Stimulated activated CD4-positive, alpha-beta T cell treated with anti-CD3 and anti-CD28 coated beads, Interleukin-2, amount 100 ng/mL, for 4 hours (primary cell): ENCODE data around the gene TPSG1.
"Not testable (repeated sequence)": the region's sequence is repeated elsewhere in the genome, so short reads cannot be mapped to it uniquely, and the experiment has no call there.

Experiments used
- DNase-seq: peaks from one replicate; pipeline ENCODE4 v3.0.0-alpha.2; 2020; ENCODE audit warnings: low read depth

Gene TPSG1

DNA sequence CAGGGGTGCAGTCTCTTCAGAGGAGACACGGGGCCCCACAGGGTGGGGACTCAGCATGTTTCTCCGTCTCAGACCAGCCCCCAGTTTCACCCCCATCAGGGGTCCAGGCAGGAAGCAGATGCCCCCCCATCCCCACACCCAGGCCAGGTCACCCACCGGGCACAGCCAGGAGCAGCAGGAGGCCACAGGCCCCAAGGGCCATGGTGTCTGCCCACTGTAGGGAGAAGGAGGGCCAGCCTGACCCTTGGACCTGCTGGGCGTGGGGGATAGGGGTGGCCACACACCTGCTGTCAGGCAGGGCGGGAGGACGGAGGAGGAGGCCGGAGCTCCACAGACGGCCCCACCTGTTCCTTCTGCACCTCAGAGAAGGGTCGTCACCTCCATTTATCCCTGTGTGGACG lies at the start of gene TPSG1:
TSS of gene TPSG1 (minus strand) at position 218 of the 401 bp plus-strand sequence. CDS start at position 202, 16 bp downstream.
- DNase-seq, result no peak

DNA sequence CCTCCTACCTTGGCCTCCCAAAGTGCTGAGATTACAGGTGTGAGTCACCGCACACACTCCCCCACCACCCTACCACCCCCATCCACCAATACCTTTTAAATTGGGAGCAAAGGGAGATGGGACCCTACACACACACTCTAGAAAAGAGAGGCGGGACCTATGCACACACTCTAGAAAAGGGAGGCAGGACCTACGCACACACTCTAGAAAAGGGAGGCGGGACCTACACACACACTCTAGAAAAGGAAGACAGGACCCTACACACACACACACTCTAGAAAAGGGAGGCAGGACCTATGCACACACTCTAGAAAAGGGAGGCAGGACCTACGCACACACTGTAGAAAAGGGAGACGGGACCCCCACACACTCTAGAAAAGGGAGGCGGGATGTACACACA lies 49.7 kb upstream of the TPSG1 start:
- DNase-seq, result no peak

DNA sequence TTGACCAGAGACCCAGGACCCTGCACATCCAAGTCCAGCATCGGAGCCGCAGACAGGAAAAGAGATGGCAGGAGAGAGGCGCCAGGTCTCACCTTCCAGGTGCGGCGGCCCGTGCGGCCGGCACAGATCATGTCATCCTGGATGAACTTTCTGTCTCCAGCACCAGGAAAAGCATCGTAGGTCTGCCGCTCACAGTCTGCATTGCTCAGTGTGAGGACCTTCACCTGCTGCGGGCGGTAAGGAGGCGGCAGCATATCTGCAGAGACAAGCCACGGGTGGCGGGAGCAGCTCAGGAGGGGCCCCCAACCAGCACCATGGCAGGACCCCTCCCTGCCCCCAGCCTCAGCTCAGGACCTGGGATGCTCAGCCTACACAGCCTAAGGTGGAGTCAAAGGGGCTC lies 48.7 kb upstream of the TPSG1 start:
- no peak for DNase-seq

DNA sequence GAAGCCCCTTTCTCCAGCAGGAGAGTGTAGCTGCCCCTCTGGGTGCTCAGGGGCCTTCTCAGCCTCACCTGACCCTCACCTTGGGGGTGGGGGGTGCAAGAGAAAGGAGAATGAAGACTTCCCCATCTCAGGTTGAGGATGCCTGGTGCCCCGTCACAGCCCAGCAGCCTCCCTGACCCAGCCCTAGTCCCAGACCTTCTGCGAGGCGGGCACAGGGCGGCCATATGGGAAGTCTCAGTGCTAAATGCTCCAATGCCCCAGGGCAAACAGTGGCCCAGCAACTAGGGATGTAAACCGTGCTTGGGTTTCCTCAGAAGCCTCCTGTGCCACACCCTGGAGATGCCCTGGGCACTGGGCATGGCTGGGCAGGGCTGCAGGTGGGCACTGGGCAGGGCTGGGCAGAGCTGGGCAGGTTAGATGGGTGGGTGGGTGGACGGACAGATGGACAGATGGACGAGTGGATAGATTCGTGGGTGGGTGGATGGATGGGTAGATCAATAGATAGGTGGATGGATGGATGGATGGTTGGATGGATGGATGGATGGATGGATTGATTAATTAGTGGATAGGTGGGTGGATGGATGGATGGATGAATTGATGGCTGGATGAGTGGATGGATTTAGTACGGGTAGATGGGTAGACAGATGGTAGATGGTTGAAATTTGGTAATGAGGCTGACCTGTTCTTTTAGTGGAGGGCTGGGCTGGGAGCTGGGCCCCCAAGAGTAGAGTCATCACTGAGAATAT lies 47.6 kb upstream of the TPSG1 start:
- no peak for DNase-seq

- DNase-seq, result not testable (repeated sequence)
These were observed 46.8 kb upstream of the TPSG1 start for GRCh38 chr16:1271724-1272413.

- no peak for DNase-seq
These were observed 46.3 kb upstream of the TPSG1 start for GRCh38 chr16:1271380-1271723.

DNA sequence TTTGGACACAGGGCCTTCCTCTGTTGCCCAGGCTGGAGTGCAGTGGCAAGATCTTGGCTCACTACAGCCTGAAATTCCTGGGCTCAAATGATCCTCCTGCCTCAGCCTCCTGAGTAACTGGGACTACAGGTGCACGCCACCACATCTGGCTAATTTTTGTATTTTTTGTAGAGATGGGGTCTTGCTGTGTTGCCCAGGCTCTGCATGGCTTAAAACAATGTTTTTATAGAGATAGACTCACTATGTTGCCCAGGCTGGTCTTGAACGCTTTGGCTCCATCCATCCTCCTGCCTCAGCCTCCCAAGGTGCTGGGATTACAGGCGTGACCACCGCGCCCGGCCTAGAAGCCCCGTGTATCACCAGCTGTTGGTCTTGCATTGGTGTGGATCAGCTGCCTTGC lies 44.4 kb upstream of the TPSG1 start:
- DNase-seq, result not testable (repeated sequence)

- no peak for DNase-seq
These were observed 40.8 kb upstream of the TPSG1 start for GRCh38 chr16:1265826-1266225.

DNA sequence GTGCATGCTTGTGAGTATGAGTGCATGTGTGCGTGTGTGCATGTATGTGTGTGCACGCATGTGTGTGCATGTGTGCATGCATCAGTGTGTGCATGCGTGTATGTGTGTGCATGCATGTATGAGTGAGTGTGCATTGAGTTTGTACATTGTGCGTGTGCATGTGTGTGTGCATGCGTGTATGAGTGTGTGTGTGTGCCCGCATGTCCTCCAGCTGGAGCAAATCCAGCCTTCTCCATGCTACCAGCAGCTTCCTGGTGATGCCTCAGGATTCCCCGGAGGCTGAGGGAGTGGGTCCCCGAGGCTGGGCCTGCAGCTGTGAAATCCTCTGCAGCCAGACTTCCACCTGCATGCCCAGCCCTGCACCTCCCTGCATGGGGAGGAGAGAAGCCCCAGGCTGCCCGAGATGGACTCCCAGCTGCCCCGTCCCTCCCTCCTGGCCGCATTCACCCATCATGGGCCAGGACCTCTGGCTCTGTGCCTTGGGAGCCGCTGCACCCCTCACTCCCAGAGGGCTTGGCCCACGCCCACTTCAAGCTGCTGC lies 40.1 kb upstream of the TPSG1 start:
- DNase-seq, result no peak

- no peak for DNase-seq
These were observed 39.4 kb upstream of the TPSG1 start for GRCh38 chr16:1264345-1265089.

DNA sequence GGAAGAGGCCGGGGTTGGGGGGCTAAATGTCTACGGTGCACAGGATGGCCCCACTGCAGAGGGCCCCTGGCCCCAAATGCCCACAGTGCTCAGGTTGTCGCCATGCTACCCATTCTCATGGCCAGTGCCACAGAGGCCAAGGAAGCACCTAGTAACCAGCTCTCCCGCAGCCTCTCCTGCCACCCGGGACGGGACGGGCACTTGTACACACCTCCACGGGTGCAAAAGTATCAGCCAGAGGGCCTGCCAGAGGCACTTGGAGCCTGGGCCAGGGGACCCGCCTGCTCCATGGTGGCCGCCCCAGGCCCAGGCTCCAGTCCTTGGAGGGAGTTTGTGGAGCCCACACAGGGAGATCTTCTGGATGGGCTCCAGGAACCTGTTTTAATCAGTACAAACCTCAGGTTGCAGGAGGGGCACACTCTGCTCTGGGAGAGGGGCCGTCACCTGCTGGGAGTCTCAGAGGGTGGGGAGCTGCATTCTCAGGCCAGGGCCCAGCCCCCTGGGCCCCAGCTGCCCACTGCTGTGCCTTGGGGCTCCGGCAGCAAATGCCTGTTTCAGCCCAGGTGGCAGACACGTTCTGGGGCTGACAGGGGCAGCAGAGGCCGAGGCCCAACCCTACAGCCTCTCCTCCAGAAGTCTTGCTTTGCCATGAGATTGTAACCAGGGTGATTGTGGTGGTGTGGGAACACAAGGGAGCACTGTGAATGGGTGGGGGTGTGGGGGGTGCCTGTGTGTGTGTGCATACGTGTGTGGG lies 38.7 kb upstream of the TPSG1 start:
- DNase-seq, result no peak

- no peak for DNase-seq
These were observed 37.8 kb upstream of the TPSG1 start for GRCh38 chr16:1262846-1263221.

GRCh38 chr16:1262210-1262845 lies 37.3 kb upstream of the TPSG1 start:
- DNase-seq, result no peak

GRCh38 chr16:1261131-1261892 lies 36.2 kb upstream of the TPSG1 start:
- DNase-seq, result no peak

- DNase-seq, result no peak
These were observed 35.1 kb upstream of the TPSG1 start for GRCh38 chr16:1260101-1260680.

- DNase-seq, result no peak
These were observed 34.6 kb upstream of the TPSG1 start for GRCh38 chr16:1259760-1260068.

DNA sequence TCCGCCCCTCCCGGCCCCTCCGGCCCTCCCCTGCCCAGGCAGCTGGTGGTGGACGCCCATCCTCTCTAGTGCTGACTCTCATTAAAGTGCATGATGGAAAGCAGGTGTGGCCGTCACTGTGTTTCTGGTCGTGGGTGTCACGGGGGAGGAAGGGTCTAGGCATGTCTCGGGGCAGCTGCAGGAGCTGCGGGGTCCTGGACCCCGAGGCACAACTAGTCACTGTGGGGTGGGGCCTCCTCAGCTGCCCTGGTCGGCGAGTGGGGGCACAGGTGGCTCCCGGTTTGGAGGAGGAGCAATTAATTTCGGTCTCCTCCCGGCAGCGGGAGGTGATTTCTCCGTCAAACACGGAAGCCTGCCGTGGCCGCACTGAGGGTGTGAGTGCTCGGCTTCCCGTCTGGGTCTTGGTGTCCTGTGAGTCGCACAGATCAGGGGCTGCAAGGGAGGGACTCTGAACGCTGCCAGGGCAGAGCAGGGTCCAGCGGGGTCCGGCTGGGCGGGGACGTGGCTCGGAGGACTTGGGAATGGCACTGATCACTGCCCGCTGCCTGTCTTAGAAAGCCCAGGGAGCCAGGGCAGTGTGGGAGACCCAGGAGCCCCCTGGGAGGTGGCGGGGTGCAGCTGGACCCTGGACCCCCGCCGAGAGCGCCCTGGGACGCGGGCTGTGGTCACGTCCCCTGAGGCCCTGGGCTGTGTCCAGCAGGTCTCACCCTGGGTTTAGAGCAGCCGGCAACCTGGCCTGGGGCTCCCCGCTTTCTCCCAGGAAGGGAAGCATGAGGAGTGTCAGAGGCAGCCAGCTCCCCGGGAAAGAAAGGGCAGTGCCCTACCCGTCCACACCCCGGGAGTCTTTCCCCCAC lies 34.1 kb upstream of the TPSG1 start:
- no peak for DNase-seq

DNA sequence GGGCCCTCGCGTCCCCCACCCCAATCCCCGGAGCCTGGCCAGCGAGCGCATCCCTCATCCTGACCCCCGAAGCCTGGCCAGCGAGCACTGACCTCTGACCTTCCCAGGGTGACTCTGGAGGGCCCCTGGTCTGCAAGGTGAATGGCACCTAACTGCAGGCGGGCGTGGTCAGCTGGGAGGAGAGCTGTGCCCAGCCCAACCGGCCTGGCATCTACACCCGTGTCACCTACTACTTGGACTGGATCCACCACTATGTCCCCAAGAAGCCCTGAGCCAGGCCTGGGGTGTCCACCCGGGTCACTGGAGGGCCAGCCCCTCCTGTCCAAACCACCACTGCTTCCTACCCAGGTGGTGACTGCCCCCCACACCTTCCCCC lies 33.1 kb upstream of the TPSG1 start:
- no peak for DNase-seq

- no peak for DNase-seq
These were observed 32.6 kb upstream of the TPSG1 start for GRCh38 chr16:1257561-1258224.
